Esophagus squamous epithelium (tissue), 5 donors: ENCODE results near the gene DNMT3A. TPM values are rescaled to one million over a fixed set of nuclear protein-coding genes. Genes with fewer than 3 reads are reported as not detected.

Experiments used
- DNase-seq: peaks from one replicate; lab custom pipeline; 2025; lab: John Stamatoyannopoulos, UW
- H3K27ac ChIP-seq, 4 donors: fragments of 200-600 bp; sonication (generic); one replicate each; pipeline ENCODE4 v1.5.1; 2016 to 2019; ENCODE audit warnings: mild to moderate bottlenecking in 1 of 4
- H3K27me3 ChIP-seq, 4 donors: fragments of 200-600 bp; sonication (generic); 1 replicate in 3 of 4; 2 replicates in 1 of 4; pipeline versions ENCODE4 v1.5.1 to v1.6.0; 2017 to 2021; ENCODE audit warnings: antibody characterized with exemption in 1 of 4
- H3K36me3 ChIP-seq, 3 donors: fragments of 200-600 bp; sonication (generic); one replicate each; pipeline ENCODE4 v1.5.1; 2016 to 2019
- H3K4me1 ChIP-seq, 3 donors: fragments of 200-600 bp; sonication (generic); one replicate each; pipeline ENCODE4 v1.5.1; 2017 to 2019
- H3K4me3 ChIP-seq, 4 donors: fragments of 200-600 bp; sonication (generic); 1 replicate in 3 of 4; 2 replicates in 1 of 4; pipeline ENCODE4 v1.5.1; 2016 to 2019; ENCODE audit warnings: mild to moderate bottlenecking in 2 of 4, moderate library complexity in 1 of 4
- H3K9me3 ChIP-seq, 3 donors: fragments of 200-600 bp; sonication (generic); one replicate each; pipeline ENCODE4 v1.5.1; 2016 to 2019
- CTCF ChIP-seq, 6 experiments: fragments of 450-650 bp in 4 of 6; fragments of 200-600 bp in 2 of 6; sonication (generic) in 2 of 6; IDR thresholded peaks; one replicate each; pipeline ENCODE4 v1.5.1; 2016 to 2019; ENCODE audit warnings: antibody characterized with exemption in 6 of 6, mild to moderate bottlenecking in 4 of 6, moderate library complexity in 4 of 6
- POLR2A ChIP-seq, 4 donors: fragments of 450-650 bp; IDR thresholded peaks; one replicate each; pipeline ENCODE4 v1.6.1; 2017; ENCODE audit warnings: antibody characterized with exemption in 4 of 4, mild to moderate bottlenecking in 4 of 4, moderate library complexity in 3 of 4
- WGBS, 2 donors: methylation state at CpG; one replicate each; pipeline ENCODE4 v1.1.5; 2018; 5-methylcytosine and 5-hydroxymethylcytosine counted together
- intact Hi-C: fragments of 100-400 bp; cut with DNase I; formaldehyde crosslinking; loops from one replicate; pipeline ENCODE4 v1.15.0; 2022
- total RNA-seq, 4 donors: library from RNA; depleted of rRNA; stranded (reverse); fragments of >200 nt; gene quantifications; one replicate each; pipeline ENCODE4 v1.1.0, GENCODE V29; 2016
- donor health status: DM: yes; HTN: yes; CAD: no.

The DNMT3A gene
- total RNA-seq, 4 donors from 2014 or later, result 4.1 to 13.6 (median 8.2) TPM

GRCh38 chr2:25266399-25266798, 75.3 kb downstream of the DNMT3A start:
- Histone ChIP-seq H3K9me3 (no peaks in the 10 kb centered on the region), H3K4me1 (peaks cover 0 to 48% (median 5%) of the 10 kb centered on the region in 3 donors), H3K27me3 (no peaks in the 10 kb centered on the region), H3K27ac (no peak overlapping the region), H3K36me3 (peaks cover 0 to 39% (median 0%) of the 10 kb centered on the region in 3 donors), H3K4me3 (no peak overlapping the region)
- DNase-seq, result no peak
- intact Hi-C loops, result no loop called here
- TF ChIP-seq POLR2A (IDR thresholded peaks at IDR 0.05), result no peak
- no peak for TF ChIP-seq CTCF (IDR thresholded peaks at IDR 0.05)

GRCh38 chr2:25265802-25266201, 75.9 kb downstream of the DNMT3A start:
- WGBS, 2 donors, result 100% methylated on average over 1 of the region's 2 CpGs; no CpG with 5 or more reads in 1 of the 2 donors
- DNase-seq, result no peak
- intact Hi-C loops, result no loop called here

GRCh38 chr2:25265001-25265400, 76.7 kb downstream of the DNMT3A start:
- no peak for DNase-seq
- intact Hi-C loops, result no loop called here
- Histone ChIP-seq H3K9me3 (no peaks in the 10 kb centered on the region), H3K4me1 (peaks cover 0 to 48% (median 5%) of the 10 kb centered on the region in 3 donors), H3K27me3 (no peaks in the 10 kb centered on the region), H3K27ac (peak overlapping the region in 1 of 4 donors; percentile 77), H3K4me3 (no peak overlapping the region), H3K36me3 (peaks cover 0 to 32% (median 0%) of the 10 kb centered on the region in 3 donors)
- TF ChIP-seq CTCF (IDR thresholded peaks at IDR 0.05), result no peak
- WGBS, 2 donors, result 85 to 94% methylated on average over 5 to 6 of the region's 6 CpGs

More at GRCh38 chr2:25265802-25266201, 75.9 kb downstream of the DNMT3A start:
- peaks cover 0 to 48% (median 5%) of the 10 kb centered on the region in 3 donors for H3K4me1 ChIP-seq
- no peak overlapping the region for H3K27ac ChIP-seq
- TF ChIP-seq POLR2A (IDR thresholded peaks at IDR 0.05), result no peak
- TF ChIP-seq CTCF (IDR thresholded peaks at IDR 0.05), result no peak
- peaks cover 0 to 33% (median 0%) of the 10 kb centered on the region in 3 donors for H3K36me3 ChIP-seq
- H3K9me3 ChIP-seq, result no peaks in the 10 kb centered on the region
- no peak overlapping the region for H3K4me3 ChIP-seq
- H3K27me3 ChIP-seq, result no peaks in the 10 kb centered on the region

GRCh38 chr2:25262288-25262687, 79.4 kb downstream of the DNMT3A start:
- H3K4me1 ChIP-seq, result peaks cover 0 to 42% (median 6%) of the 10 kb centered on the region in 3 donors
- no peak for DNase-seq
- H3K9me3 ChIP-seq, result no peaks in the 10 kb centered on the region
- H3K27ac ChIP-seq, result no peak overlapping the region
- H3K27me3 ChIP-seq, result no peaks in the 10 kb centered on the region
- H3K36me3 ChIP-seq, result peaks cover 0 to 33% (median 0%) of the 10 kb centered on the region in 3 donors
- H3K4me3 ChIP-seq, result no peak overlapping the region
- WGBS, 2 donors, result 88 to 90% methylated on average over 1 of the region's 1 CpG
- intact Hi-C loops, result no loop called here
- TF ChIP-seq CTCF (IDR thresholded peaks at IDR 0.05) (no peak), POLR2A (IDR thresholded peaks at IDR 0.05) (no peak)

GRCh38 chr2:25259737-25260124, 82.0 kb downstream of the DNMT3A start:
- no peak for DNase-seq
- intact Hi-C loops, result no loop called here
- Histone ChIP-seq H3K36me3 (peaks cover 0 to 57% (median 0%) of the 10 kb centered on the region in 3 donors), H3K4me3 (no peak overlapping the region), H3K27ac (no peak overlapping the region), H3K4me1 (peaks cover 0 to 37% (median 9%) of the 10 kb centered on the region in 3 donors), H3K27me3 (no peaks in the 10 kb centered on the region), H3K9me3 (no peaks in the 10 kb centered on the region)
- 80 to 87% methylated on average over 6 of the region's 7 CpGs for WGBS, 2 donors
- TF ChIP-seq POLR2A (IDR thresholded peaks at IDR 0.05) (no peak), CTCF (IDR thresholded peaks at IDR 0.05) (no peak)
